Activated naive CD4-positive, alpha-beta T cell treated with anti-CD3 and anti-CD28 coated beads, Interleukin-2, amount 50 U/mL, for 24 hours (primary cell): ENCODE data around the gene AKT1.
"Not testable (repeated sequence)": the region's sequence is repeated elsewhere in the genome, so short reads cannot be mapped to it uniquely, and the experiment has no call there.

Experiments used
- H3K27ac Mint-ChIP-seq: one replicate; pipeline ENCODE4 v1.8.0; 2021; ENCODE audit warnings: mild to moderate bottlenecking, mixed read lengths
- H3K27me3 Mint-ChIP-seq: one replicate; pipeline ENCODE4 v1.8.0; 2021; ENCODE audit warnings: mixed read lengths
- H3K36me3 Mint-ChIP-seq: one replicate; pipeline ENCODE4 v1.8.0; 2021; ENCODE audit warnings: mixed read lengths
- H3K4me1 Mint-ChIP-seq: one replicate; pipeline ENCODE4 v1.8.0; 2021; ENCODE audit warnings: mixed read lengths
- H3K4me3 Mint-ChIP-seq: one replicate; pipeline ENCODE4 v1.8.0; 2021; ENCODE audit warnings: mild to moderate bottlenecking, mixed read lengths
- H3K9me3 Mint-ChIP-seq: one replicate; pipeline ENCODE4 v1.8.0; 2021; ENCODE audit warnings: mixed read lengths

Gene AKT1

DNA sequence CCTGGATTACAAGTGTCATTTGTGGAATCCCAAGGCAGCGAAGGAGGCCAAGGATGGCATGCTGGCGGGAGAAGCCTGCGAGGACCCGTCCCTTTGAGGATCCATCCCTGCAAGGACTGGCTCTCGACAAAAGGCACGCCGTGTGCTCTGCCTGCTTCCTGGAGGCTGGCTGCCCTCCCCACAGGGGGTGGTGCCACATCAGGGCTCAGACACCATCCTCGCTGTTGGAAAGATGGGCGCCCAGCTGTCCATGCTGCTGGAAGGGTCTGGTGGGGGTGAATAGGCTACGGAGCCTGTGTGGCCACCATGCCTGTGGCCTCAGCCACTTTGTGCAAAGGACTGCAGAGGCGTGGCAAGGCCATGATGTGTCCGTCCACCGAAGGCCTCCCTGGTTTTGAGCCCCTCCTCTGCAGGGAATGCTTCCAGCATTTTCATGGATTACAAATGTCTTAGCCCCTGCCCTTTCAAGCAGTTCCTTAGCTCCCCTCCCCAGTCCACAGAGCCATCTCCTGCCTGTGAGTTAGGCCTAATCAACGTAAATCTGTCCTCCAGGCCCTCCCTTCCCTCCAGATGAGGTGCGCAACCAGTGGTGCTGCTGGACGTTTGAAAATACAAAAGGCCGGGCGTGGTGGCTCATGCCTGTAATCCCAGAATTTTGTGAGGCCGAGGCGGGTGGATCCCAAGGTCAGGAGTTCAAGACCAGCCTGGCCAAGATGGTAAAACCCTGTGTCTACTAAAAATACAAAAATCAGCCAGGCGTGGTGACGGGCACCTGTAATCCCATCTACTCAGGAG is 27.5 kb upstream of the AKT1 start:
- no peak overlapping the region for H3K4me3 Mint-ChIP-seq

DNA sequence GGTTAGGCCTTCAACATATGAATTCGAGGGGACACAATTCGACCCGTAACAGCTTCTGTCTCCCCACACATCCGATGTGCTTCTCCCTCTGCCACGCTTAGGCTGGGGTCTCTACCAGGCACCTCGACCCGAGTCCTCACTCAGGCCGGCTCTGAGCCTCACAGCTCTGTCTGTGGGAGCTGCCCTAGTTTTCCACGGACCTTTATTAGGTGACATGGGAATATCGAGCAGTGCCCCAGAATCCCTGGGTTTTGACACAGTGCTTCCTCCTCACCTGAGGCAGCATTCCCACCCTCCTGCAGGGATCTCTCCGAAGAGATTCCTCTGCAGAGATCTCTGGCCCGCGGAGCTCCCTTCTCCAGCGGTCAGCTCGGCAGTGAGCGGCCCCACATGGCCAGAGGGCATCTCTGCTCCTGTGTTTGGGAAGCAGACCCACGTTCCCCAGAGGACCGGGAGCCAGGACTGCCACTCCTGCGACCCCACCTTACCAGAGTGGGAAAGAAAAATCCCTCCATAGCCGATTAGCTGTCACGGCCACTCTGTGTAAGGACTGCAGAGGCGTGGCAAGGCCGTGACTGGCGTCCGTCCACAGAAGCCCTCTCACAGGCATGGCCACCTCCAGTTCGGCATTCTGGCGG is 26.5 kb upstream of the AKT1 start:
- Mint-ChIP-seq H3K27me3 (no peaks in the 10 kb centered on the region), H3K27ac (no peak overlapping the region), H3K4me3 (no peak overlapping the region), H3K9me3 (no peaks in the 10 kb centered on the region), H3K36me3 (no peaks in the 10 kb centered on the region), H3K4me1 (peaks cover 16% of the 10 kb centered on the region)

More for the DNA sequence above, 27.5 kb upstream of the AKT1 start:
- no peak overlapping the region for H3K27ac Mint-ChIP-seq
- no peaks in the 10 kb centered on the region for H3K36me3 Mint-ChIP-seq
- peaks cover 21% of the 10 kb centered on the region for H3K4me1 Mint-ChIP-seq
- no peaks in the 10 kb centered on the region for H3K27me3 Mint-ChIP-seq
- H3K9me3 Mint-ChIP-seq: no peaks in the 10 kb centered on the region

DNA sequence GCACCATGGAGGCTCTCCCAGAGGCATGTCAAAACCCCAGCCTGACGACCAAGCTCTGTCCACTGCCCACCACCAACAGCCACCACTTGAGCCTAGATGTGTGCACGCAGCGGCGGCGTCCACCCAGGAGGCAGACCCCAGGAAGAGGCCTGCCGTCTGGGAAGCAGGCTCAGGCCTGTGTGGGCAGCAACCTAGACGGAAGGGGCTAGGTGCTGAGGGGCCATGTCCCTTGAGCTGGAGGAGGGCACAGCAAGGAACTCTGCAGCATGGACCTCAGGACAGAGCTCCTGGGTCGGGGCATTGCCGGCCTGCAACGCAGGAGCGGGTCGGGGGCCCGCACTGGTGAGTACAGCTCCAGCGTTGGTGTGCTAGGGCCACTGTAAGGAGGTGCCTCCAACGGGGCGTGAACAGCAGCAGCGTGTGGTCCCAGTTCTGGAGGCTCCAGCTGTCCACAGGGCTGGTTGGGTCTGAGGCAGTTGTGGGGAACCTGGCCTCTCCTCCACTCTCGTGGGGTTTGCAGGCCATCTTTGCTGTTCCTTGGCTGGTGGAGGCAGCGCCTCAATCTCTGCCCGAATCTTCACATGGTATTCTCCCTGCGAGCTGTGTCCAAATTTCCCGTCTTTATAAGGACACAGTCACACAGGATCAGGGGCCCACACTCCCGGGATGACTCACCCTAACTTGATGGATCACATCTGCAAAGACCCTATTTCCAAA is 25.8 kb upstream of the AKT1 start:
- H3K4me1 Mint-ChIP-seq: peaks cover 14% of the 10 kb centered on the region
- no peaks in the 10 kb centered on the region for H3K9me3 Mint-ChIP-seq
- H3K27me3 Mint-ChIP-seq: no peaks in the 10 kb centered on the region
- no peak overlapping the region for H3K4me3 Mint-ChIP-seq
- no peak overlapping the region for H3K27ac Mint-ChIP-seq
- H3K36me3 Mint-ChIP-seq: no peaks in the 10 kb centered on the region

DNA sequence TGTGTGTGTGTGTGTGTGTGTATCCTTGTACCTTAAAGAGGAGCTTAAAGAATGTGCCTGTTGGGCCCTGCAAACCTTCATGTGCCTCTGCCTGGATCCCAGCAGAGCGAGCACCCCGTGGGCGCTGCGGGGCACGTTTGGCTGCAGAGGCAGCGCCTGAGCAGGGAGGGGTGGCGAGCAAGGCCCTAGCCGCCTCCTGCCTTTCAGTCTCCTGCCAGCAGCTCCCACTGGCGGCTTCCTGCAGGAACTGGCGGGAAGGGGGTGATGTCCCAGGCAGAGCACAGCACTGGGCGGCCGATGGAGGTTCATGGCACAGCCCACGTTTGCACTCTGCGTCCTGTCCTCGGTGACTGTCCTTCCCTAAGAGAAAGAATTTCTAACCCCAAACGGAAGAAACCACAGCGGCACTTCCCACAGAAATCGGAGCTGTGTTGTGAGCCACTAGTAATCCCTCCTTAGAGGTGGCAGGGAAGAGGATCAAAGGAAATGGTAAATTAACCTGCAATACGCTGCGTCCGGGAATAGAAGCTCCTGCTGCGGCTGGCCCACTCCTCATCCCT is 25.2 kb upstream of the AKT1 start:
- Mint-ChIP-seq H3K4me3 (no peak overlapping the region), H3K9me3 (no peaks in the 10 kb centered on the region), H3K27ac (no peak overlapping the region), H3K36me3 (no peaks in the 10 kb centered on the region), H3K4me1 (peaks cover 10% of the 10 kb centered on the region), H3K27me3 (no peaks in the 10 kb centered on the region)

DNA sequence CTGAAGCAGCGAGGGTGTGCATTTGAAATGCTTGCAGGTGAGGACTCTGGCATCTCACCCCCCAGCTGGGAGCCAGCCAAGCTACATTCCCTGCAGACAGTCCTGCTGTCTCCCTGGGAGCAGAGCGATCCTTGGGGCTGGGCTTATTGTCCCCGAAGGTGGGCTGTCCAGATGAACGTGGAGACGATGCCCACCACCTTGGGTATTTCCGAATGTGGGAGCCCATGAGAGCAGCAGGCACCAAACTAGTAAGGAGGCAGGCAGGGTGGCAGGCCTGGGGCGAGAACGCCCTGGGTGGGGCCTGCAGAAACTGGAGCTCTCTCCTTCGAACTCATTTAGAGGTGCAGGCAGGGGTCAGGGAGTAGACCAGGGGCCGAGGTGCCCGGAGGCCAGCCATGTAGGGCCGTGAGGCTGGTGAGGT is 23.8 kb upstream of the AKT1 start:
- Mint-ChIP-seq H3K27me3 (no peaks in the 10 kb centered on the region), H3K27ac (no peak overlapping the region), H3K4me3 (no peak overlapping the region), H3K36me3 (no peaks in the 10 kb centered on the region), H3K4me1 (peaks cover 3% of the 10 kb centered on the region), H3K9me3 (no peaks in the 10 kb centered on the region)

DNA sequence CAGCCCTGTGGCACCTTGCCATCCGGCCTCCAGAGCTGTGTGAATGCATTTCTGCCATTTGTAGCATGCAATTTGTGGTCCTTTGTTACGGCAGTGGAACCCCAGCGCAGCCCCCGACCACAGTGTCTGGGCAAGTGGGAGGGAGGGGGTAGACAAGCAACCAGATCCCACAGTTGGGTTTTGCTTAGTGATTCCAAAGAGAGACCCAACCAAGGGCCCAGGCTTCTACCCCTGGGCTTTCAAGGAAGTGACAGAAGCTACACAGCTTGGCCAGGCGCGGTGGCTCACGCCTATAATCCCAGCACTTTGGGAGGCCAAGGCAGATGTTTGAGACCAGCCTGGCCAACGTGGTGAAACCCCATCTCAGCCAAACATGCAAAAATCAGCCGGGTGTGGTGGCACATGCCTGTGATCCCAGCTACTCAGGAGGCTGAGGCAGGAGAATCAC is 23.2 kb upstream of the AKT1 start:
- no peaks in the 10 kb centered on the region for H3K36me3 Mint-ChIP-seq
- no peaks in the 10 kb centered on the region for H3K27me3 Mint-ChIP-seq
- no peak overlapping the region for H3K27ac Mint-ChIP-seq
- no peaks in the 10 kb centered on the region for H3K9me3 Mint-ChIP-seq
- H3K4me1 Mint-ChIP-seq: peaks cover 9% of the 10 kb centered on the region
- H3K4me3 Mint-ChIP-seq: peak overlapping the region; percentile 33

DNA sequence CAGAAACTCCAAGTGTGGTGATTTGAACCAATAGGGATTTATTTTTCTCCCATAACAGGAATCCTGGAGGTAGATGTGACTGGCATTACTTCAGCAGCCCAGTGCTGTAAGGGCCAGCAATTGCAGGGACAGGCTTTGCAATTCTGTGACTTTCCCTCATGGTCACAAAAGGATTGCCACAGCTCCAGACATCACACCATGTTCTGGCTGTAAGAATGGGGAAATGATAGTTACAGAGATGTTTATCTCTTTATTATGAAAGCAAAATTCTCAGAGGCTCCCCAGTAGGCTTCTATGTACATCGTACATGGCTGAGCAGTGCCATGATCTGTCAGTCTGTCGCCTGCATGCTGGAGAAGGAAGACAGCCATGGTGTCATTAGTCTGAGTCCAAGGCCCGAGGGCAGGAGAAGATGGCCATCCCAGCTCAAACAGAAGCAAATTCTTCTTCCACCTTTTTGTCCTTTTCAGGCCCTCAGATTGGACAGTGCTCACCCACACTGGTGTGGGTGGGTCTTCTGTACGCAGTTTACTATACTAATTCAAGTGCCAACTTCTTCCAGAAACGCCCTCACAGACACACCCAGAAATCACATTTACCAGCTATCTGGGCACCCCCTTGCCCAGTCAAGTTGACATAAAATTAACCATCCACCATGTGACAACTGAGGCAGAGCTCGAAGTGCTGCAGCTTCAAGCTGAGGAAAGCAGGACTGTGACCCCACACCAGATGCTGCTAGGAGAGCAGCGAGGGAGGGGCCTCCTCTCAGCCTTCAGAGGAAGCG is 22.6 kb upstream of the AKT1 start:
- peak overlapping the region; percentile 8 for H3K27ac Mint-ChIP-seq
- no peaks in the 10 kb centered on the region for H3K9me3 Mint-ChIP-seq
- peak overlapping the region; percentile 33 for H3K4me3 Mint-ChIP-seq
- peaks cover 14% of the 10 kb centered on the region for H3K4me1 Mint-ChIP-seq
- H3K27me3 Mint-ChIP-seq: no peaks in the 10 kb centered on the region
- no peaks in the 10 kb centered on the region for H3K36me3 Mint-ChIP-seq

DNA sequence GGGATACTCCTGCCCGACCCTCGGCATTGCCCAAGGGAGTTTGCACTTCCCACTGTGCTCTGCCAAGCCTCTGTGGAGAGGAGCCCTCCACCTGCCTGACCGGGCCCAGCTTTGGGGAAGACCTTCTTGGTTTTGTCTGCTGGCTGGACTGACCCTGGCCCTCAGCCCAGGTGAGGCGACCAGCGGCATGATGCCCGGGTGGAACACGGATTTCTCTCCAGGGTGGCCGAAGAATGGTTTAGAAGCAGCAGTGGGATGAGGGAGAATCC is 21.0 kb upstream of the AKT1 start:
- Mint-ChIP-seq H3K27ac (peak overlapping the region; percentile 96), H3K4me1 (peaks cover 14% of the 10 kb centered on the region), H3K36me3 (no peaks in the 10 kb centered on the region), H3K4me3 (peak overlapping the region; percentile 94), H3K27me3 (no peaks in the 10 kb centered on the region), H3K9me3 (no peaks in the 10 kb centered on the region)

DNA sequence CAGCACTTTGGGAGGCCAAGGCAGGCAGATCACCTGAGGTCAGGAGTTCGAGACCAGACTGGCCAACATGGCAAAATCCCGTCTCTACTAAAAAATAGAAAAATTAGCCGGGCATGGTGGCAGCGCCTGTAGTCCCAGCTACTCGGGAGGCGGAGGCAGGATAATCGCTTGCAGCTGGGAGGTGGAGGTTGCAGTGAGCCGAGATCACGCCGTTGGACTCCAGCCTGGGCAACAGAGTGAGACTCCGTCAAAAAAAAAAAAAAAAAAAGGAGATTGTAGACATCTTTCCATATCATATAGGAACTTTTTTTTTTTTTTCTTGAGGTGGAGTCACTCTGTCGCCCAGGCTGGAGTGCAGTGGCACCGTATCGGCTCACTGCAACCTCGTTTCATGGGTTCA is 19.2 kb upstream of the AKT1 start:
- H3K4me3 Mint-ChIP-seq: peak overlapping the region; percentile 94
- peaks cover 17% of the 10 kb centered on the region for H3K4me1 Mint-ChIP-seq
- H3K9me3 Mint-ChIP-seq, H3K36me3 Mint-ChIP-seq, H3K27ac Mint-ChIP-seq, H3K27me3 Mint-ChIP-seq: not testable (repeated sequence)

DNA sequence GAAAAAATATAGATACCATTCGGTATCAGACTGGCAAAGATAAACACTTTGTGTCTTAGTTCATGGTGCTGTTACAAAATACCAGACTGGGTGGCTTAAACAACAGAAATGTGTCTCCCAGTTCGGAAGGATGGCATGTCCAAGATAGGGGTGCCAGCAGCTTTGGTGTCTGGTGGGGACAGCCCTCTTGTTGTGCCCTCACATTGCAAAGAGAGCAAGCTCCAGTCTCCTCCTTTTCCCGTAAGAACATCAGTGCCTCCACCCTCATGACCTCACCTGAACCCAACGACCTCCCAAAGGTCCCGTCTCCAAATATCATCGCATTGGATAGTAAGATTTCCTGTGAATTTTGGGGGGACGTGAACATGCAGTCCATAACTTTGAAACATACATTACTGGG is 17.7 kb upstream of the AKT1 start:
- H3K27me3 Mint-ChIP-seq: no peaks in the 10 kb centered on the region
- peaks cover 17% of the 10 kb centered on the region for H3K4me1 Mint-ChIP-seq
- H3K27ac Mint-ChIP-seq: no peak overlapping the region
- peak overlapping the region; percentile 68 for H3K4me3 Mint-ChIP-seq
- no peaks in the 10 kb centered on the region for H3K9me3 Mint-ChIP-seq
- no peaks in the 10 kb centered on the region for H3K36me3 Mint-ChIP-seq

DNA sequence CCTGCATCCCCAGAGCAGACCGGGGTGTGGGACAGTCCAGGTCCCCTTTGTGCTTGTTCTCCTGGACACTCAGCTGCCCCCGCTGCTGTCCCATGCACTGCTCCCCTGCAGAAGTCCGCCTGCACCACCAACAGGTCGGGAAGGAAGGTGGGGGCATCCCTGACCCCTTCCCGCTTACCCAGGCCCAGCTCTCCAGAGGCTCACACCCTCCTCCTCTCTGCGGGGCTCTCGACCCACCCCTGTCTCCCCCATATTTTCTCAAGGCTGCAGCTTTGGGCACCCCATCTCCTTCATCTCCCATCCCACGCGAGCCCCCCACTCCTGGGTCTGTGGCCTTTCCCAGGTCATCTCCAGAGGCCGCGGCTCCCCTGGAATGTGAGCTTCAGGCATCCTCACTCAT is 14.8 kb upstream of the AKT1 start:
- Mint-ChIP-seq H3K9me3 (no peaks in the 10 kb centered on the region), H3K27me3 (no peaks in the 10 kb centered on the region), H3K4me1 (peaks cover 20% of the 10 kb centered on the region), H3K27ac (no peak overlapping the region), H3K36me3 (no peaks in the 10 kb centered on the region), H3K4me3 (no peak overlapping the region)

DNA sequence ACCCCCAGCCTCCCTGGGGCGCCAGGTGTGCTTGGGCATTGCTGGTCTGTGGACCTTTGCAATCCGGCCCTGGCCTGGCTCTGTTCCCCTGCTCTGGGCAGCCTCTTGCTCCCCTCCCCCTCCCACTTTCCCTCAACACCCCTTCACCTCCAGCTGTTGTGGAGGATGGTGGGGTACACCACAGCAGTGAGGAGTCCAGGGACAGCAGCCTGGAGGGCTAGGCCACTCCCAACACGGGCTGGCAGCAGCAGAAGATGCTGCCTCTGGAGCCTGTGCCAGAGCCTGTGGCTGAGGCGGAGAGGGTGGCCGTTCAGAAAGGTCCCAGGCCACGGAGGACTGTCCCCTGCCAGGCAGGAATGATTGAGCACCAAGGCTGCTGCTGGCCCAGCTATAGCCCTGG is 12.9 kb upstream of the AKT1 start:
- Mint-ChIP-seq H3K27ac (no peak overlapping the region), H3K4me3 (no peak overlapping the region), H3K27me3 (no peaks in the 10 kb centered on the region), H3K36me3 (no peaks in the 10 kb centered on the region), H3K4me1 (peaks cover 7% of the 10 kb centered on the region), H3K9me3 (no peaks in the 10 kb centered on the region)

DNA sequence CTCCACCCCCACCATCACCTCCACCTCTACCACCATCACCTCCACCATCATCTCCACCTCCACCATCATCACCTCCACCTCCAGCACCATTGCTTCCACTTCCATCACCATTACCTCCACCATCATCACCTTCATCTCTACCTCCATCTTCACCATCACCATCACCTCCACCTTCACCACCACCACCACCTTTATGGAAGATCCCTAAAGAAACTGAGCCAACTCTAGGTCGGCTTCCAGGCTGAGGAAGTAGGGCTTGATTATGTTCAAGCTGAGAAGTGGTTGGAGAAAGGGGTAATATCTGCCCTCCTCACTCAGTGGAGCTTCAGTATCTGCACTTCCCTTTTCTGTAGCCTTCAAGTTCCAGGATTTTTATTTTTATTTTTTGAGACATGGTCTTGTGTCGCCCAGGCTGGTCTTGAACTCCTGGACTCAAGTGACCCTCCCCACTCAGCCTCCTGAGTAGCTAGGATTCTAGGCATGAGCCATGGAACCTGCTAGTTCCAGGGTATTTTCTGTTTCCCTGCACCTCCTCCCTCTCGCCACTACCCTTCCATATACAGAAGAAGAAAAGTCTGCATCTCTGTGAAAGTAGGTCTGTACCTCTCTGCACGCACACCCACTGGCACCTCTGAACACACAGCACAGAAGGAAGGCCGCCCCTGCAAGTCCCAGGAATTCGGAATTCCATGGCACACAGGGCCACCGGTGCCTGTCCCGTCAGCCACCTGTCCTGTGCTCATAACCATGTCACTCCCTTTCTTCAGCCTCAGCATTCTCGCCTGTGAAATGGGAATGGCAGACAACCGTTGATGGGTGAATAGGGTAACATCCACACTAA is 11.3 kb upstream of the AKT1 start:
- H3K27ac Mint-ChIP-seq: no peak overlapping the region
- no peaks in the 10 kb centered on the region for H3K36me3 Mint-ChIP-seq
- H3K9me3 Mint-ChIP-seq: no peaks in the 10 kb centered on the region
- peaks cover 11% of the 10 kb centered on the region for H3K4me1 Mint-ChIP-seq
- H3K4me3 Mint-ChIP-seq: no peak overlapping the region
- no peaks in the 10 kb centered on the region for H3K27me3 Mint-ChIP-seq

DNA sequence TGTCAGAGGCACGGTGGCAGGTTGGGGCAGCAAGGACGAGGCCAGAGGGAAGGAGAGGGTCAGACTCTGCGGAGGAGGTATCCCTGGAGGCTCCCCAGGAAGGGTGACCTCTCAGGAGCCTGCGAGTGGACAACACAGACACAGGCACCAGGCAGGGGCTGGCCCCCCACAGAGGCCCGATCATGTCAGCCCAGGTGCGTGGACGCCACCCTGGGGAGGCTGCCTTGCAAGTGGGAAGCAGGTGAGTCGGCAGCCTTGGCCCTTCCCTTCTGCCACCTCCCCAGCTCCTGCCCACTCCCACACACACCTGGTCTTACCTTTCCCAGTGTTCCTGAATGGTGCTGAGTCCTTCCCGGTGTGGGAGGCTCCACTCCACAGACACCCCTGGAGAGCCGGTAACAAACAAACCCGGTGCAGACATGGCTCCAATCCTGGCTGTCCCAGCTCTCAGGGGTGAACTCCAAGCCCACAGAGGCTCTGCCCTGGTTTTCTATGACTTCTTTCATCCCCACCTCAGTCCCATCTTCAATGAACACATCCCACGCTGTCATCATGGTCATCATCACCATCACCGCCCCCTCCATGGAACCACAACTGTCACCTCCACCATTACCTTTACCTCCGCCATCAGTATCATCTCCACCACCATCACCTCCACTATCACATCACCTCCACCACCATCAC is 10.5 kb upstream of the AKT1 start:
- Mint-ChIP-seq H3K27me3 (no peaks in the 10 kb centered on the region), H3K9me3 (no peaks in the 10 kb centered on the region), H3K4me3 (no peak overlapping the region), H3K36me3 (no peaks in the 10 kb centered on the region), H3K4me1 (peaks cover 19% of the 10 kb centered on the region), H3K27ac (peak overlapping the region; percentile 11)
